GM23338 (cell line): ENCODE results near the gene GOLGA8R.
"Not testable (repeated sequence)": the region's sequence is repeated elsewhere in the genome, so short reads cannot be mapped to it uniquely, and the experiment has no call there.

Experiments
- CREB1 ChIP-seq: fragments of 250-450 bp; sonication (Bioruptor Pico); IDR thresholded peaks from 2 replicates; pipeline ENCODE4 v1.5.0; 2020; ENCODE audit warnings: low read depth, mild to moderate bottlenecking, moderate library complexity
- EZH2 ChIP-seq: fragments of 200-600 bp; sonication (generic); IDR thresholded peaks from one replicate; pipeline ENCODE4 v1.8.0; 2017; ENCODE audit warnings: antibody characterized with exemption, mild to moderate bottlenecking, low read depth; ENCODE audit not compliant: unreplicated experiment
- EZH2phosphoT487 ChIP-seq: fragments of 200-600 bp; sonication (generic); IDR thresholded peaks from one replicate; pipeline ENCODE4 v1.8.1; 2018; ENCODE audit warnings: antibody characterized with exemption; ENCODE audit not compliant: unreplicated experiment
- POLR2AphosphoS5 ChIP-seq: IDR thresholded peaks from 2 replicates; pipeline ENCODE4 v1.6.1; 2016; ENCODE audit warnings: antibody characterized with exemption, low read depth
- STAT1 ChIP-seq: IDR thresholded peaks from one replicate; pipeline ENCODE4 v1.6.1; 2016; ENCODE audit warnings: antibody characterized with exemption; ENCODE audit not compliant: unreplicated experiment
- ZNF331 ChIP-seq: fragments of 250-450 bp; sonication (Bioruptor Pico); IDR thresholded peaks from 2 replicates; pipeline ENCODE4 v1.5.0; 2020; ENCODE audit warnings: low read depth, mild to moderate bottlenecking, moderate library complexity
- TF ChIP-seq, protein P1 (sequence below), 2 experiments: fragments of 200-600 bp in 1 of 2; sonication (generic) in 1 of 2; conservative IDR thresholded peaks; 2 replicates each; pipeline versions ENCODE4 v1.5.1 to v1.6.1; 2016 to 2017; ENCODE audit warnings: antibody characterized with exemption in 2 of 2, low read depth in 2 of 2, mild to moderate bottlenecking in 2 of 2, moderate library complexity in 1 of 2
- TF ChIP-seq, protein P2 (sequence below): IDR thresholded peaks from one replicate; pipeline ENCODE4 v1.6.1; 2018; ENCODE audit warnings: antibody characterized with exemption; ENCODE audit not compliant: unreplicated experiment

DNA sequence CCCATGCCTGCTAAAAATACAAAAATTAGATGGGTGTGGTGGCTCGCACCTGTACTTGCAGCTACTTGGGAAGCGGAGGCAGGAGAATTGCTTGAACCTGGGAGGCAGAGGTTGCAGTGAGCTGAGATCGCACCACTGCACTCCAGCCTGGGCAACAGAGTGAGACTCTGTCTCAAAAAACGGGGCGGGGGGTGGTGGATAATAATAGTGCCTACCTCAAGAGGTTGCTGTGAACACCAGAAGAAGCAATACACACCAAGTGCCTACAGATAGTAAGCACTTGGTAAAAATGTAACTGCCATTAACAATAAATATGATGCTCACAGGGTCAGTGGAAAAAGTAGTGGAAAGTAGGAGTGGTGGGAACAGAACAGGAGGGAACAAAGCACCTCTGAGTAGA is 21.8 kb upstream of the GOLGA8R start:
- not testable (repeated sequence) for TF ChIP-seq ZNF331 (CRISPR knock-in tag); STAT1; POLR2AphosphoS5; EZH2phosphoT487; CREB1; EZH2
- TF ChIP-seq, protein P1, sequence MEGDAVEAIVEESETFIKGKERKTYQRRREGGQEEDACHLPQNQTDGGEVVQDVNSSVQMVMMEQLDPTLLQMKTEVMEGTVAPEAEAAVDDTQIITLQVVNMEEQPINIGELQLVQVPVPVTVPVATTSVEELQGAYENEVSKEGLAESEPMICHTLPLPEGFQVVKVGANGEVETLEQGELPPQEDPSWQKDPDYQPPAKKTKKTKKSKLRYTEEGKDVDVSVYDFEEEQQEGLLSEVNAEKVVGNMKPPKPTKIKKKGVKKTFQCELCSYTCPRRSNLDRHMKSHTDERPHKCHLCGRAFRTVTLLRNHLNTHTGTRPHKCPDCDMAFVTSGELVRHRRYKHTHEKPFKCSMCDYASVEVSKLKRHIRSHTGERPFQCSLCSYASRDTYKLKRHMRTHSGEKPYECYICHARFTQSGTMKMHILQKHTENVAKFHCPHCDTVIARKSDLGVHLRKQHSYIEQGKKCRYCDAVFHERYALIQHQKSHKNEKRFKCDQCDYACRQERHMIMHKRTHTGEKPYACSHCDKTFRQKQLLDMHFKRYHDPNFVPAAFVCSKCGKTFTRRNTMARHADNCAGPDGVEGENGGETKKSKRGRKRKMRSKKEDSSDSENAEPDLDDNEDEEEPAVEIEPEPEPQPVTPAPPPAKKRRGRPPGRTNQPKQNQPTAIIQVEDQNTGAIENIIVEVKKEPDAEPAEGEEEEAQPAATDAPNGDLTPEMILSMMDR (conservative IDR thresholded peaks at IDR 0.05; ENCODE audit: low read depth in 2 of 2), result not testable (repeated sequence)
- TF ChIP-seq, protein P2, sequence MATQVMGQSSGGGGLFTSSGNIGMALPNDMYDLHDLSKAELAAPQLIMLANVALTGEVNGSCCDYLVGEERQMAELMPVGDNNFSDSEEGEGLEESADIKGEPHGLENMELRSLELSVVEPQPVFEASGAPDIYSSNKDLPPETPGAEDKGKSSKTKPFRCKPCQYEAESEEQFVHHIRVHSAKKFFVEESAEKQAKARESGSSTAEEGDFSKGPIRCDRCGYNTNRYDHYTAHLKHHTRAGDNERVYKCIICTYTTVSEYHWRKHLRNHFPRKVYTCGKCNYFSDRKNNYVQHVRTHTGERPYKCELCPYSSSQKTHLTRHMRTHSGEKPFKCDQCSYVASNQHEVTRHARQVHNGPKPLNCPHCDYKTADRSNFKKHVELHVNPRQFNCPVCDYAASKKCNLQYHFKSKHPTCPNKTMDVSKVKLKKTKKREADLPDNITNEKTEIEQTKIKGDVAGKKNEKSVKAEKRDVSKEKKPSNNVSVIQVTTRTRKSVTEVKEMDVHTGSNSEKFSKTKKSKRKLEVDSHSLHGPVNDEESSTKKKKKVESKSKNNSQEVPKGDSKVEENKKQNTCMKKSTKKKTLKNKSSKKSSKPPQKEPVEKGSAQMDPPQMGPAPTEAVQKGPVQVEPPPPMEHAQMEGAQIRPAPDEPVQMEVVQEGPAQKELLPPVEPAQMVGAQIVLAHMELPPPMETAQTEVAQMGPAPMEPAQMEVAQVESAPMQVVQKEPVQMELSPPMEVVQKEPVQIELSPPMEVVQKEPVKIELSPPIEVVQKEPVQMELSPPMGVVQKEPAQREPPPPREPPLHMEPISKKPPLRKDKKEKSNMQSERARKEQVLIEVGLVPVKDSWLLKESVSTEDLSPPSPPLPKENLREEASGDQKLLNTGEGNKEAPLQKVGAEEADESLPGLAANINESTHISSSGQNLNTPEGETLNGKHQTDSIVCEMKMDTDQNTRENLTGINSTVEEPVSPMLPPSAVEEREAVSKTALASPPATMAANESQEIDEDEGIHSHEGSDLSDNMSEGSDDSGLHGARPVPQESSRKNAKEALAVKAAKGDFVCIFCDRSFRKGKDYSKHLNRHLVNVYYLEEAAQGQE, result not testable (repeated sequence)
